GM12878 (cell line): ENCODE results near the gene ANXA11. TPM values are rescaled to one million over a fixed set of nuclear protein-coding genes. Genes with fewer than 3 reads are reported as not detected.

ENCODE experiments used
- ATAC-seq: fragments of 200-7000 bp; cut with Tn5 transposase; 3 replicates; pipeline ENCODE4 v1.9.1; 2020; ENCODE audit warnings: mild to moderate bottlenecking, moderate library complexity
- BruUV-seq: library from RNA; stranded (reverse); fragments of 400-500 nt; replicated peaks from 2 replicates; lab custom pipeline; 2021; lab: Mats Ljungman, UMichigan
- CTCF ChIA-PET: fragments of 300-600 bp; sonication (Branson Sonifier 250); formaldehyde crosslinking; extraction: SDS; loops from one replicate; lab custom pipeline; 2021; ENCODE audit warnings: inconsistent platforms; lab: Yijun Ruan, JAX
- POLR2A ChIA-PET: fragments of 350-600 bp; formaldehyde crosslinking; extraction: SDS; loops from one replicate; lab custom pipeline; 2021; ENCODE audit warnings: inconsistent platforms; lab: Charles Lee
- RAD21 ChIA-PET: fragments of 300-600 bp; sonication (Branson Sonifier 250); formaldehyde crosslinking; loops from one replicate; lab custom pipeline; 2023; ENCODE audit warnings: antibody characterized with exemption; ENCODE audit not compliant: unreplicated experiment; lab: Charles Lee
- SMC1A ChIA-PET: fragments of 300-600 bp; sonication (Branson Sonifier 250); formaldehyde crosslinking; loops from one replicate; lab custom pipeline; 2023; ENCODE audit not compliant: unreplicated experiment, uncharacterized antibody; lab: Charles Lee
- DNase-seq: peaks from one replicate; pipeline ENCODE4 v3.0.0-alpha.2; 2011; ENCODE audit warnings: low read depth, low spot score
- FAIRE-seq: peaks from 3 replicates; lab custom pipeline; 2011; peaks lifted over from hg19 to GRCh38; lab: Jason Lieb, UNC
- H2AFZ ChIP-seq: 2 replicates; pipeline ENCODE4 v1.6.0; 2011; ENCODE audit warnings: low read depth, low read length, control low read depth; ENCODE audit not compliant: control insufficient read depth
- H3K27ac ChIP-seq: 2 replicates; pipeline ENCODE4 v1.5.1; 2011; ENCODE audit warnings: control low read depth; ENCODE audit not compliant: control insufficient read depth, insufficient read depth
- H3K27me3 ChIP-seq, 2 experiments: replicated peaks in 1 of 2; 2 replicates each; pipeline versions ENCODE4 v1.6.0 to v1.6.1; 2011; ENCODE audit warnings: low read length in 1 of 2; ENCODE audit not compliant: control insufficient read depth in 2 of 2, insufficient read depth in 2 of 2
- H3K36me3 ChIP-seq, 2 experiments: 2 replicates each; pipeline ENCODE4 v1.5.1; 2011; ENCODE audit warnings: low read length in 1 of 2; ENCODE audit not compliant: control insufficient read depth in 2 of 2, insufficient read depth in 2 of 2
- H3K4me1 ChIP-seq: 2 replicates; pipeline ENCODE4 v1.6.1; 2011; ENCODE audit warnings: mild to moderate bottlenecking, low read length, moderate library complexity, mixed read lengths; ENCODE audit not compliant: control insufficient read depth, insufficient read depth
- H3K4me2 ChIP-seq: 2 replicates; pipeline ENCODE4 v1.6.0; 2011; ENCODE audit warnings: control low read depth; ENCODE audit not compliant: control insufficient read depth, insufficient read depth
- H3K4me3 ChIP-seq: fragments of 200-600 bp; sonication (generic); 2 replicates; pipeline ENCODE4 v1.5.1; 2016
- H3K79me2 ChIP-seq: 2 replicates; pipeline ENCODE4 v1.6.0; 2011; ENCODE audit warnings: low read length; ENCODE audit not compliant: control insufficient read depth, insufficient read depth
- H3K9ac ChIP-seq: 2 replicates; pipeline ENCODE4 v1.8.0; 2011; ENCODE audit warnings: low read length, control low read depth, mixed read lengths; ENCODE audit not compliant: control insufficient read depth, insufficient read depth
- H3K9me3 ChIP-seq: replicated peaks from 3 replicates; pipeline ENCODE4 v1.5.1; 2011; ENCODE audit warnings: mild to moderate bottlenecking, low read length; ENCODE audit not compliant: control insufficient read depth, insufficient read depth
- H4K20me1 ChIP-seq: 2 replicates; pipeline ENCODE4 v1.6.0; 2011; ENCODE audit not compliant: control insufficient read depth, insufficient read depth
- CREB1 ChIP-seq: IDR thresholded peaks from 2 replicates; pipeline ENCODE4 v1.6.1; 2012; ENCODE audit warnings: low read depth, mild to moderate bottlenecking, inconsistent platforms
- GATAD2B ChIP-seq: fragments of 450-650 bp; conservative IDR thresholded peaks from 2 replicates; pipeline ENCODE4 v1.6.1; 2017; ENCODE audit warnings: low read depth, mild to moderate bottlenecking, moderate library complexity
- HDAC6 ChIP-seq: fragments of 200-600 bp; sonication (generic); IDR thresholded peaks from one replicate; pipeline ENCODE4 v1.8.0; 2017; ENCODE audit warnings: antibody characterized with exemption; ENCODE audit not compliant: unreplicated experiment
- NFXL1 ChIP-seq: fragments of 450-650 bp; IDR thresholded peaks from 2 replicates; pipeline ENCODE4 v1.6.1; 2017; ENCODE audit warnings: antibody characterized with exemption, mild to moderate bottlenecking, borderline replicate concordance
- PML ChIP-seq: IDR thresholded peaks from 2 replicates; pipeline ENCODE4 v1.6.1; 2012; ENCODE audit warnings: low read length, inconsistent platforms
- SIN3A ChIP-seq: IDR thresholded peaks from 2 replicates; pipeline ENCODE4 v1.6.1; 2012; ENCODE audit warnings: low read depth, low read length, improper control_type of control experiment
- SIX5 ChIP-seq: IDR thresholded peaks from 2 replicates; pipeline ENCODE4 v1.6.1; 2011; ENCODE audit warnings: mild to moderate bottlenecking, low read depth, low read length, moderate library complexity; ENCODE audit not compliant: severe bottlenecking
- WGBS: methylation state at CpG from one replicate; pipeline ENCODE4 v1.1.6; 2016; ENCODE audit warnings: low lambda C conversion rate; ENCODE audit not compliant: insufficient replicate concordance, insufficient coverage; ENCODE audit errors: missing lambda C conversion rate; 5-methylcytosine and 5-hydroxymethylcytosine counted together
- in situ Hi-C: fragments of 300-500 bp; cut with MboI; formaldehyde crosslinking; loops from 9 replicates; pipeline ENCODE4 v1.14.3; 2018; ENCODE audit warnings: mixed read lengths
- intact Hi-C: fragments of 100-400 bp; cut with micrococcal nuclease; formaldehyde crosslinking; loops from one replicate; pipeline ENCODE4 v1.14.2; 2022; ENCODE audit not compliant: unreplicated experiment
- polyA plus RNA-seq, 11 experiments: library from polyadenylated mRNA; depleted of rRNA in 4 of 11; unstranded in 6 of 11; stranded (reverse) in 5 of 11; fragments of >200 nt; fragmentation: Nextera tagmentation in 4 of 11; fragmentation: Illumina TruSeq in 1 of 11; extraction: Ambion mirVana in 4 of 11; extraction: Trizol in 1 of 11; gene quantifications; 1 replicate in 1 of 11; 2 replicates in 10 of 11; pipeline versions ENCODE4 v1.2.1 to v1.2.3, GENCODE V29; 2011 to 2016; ENCODE audit warnings: inconsistent platforms in 2 of 11, missing spikeins in 2 of 11, low read depth in 1 of 11
- total RNA-seq, 4 experiments: library from RNA; depleted of rRNA in 3 of 4; stranded (reverse); fragments of >200 nt in 3 of 4; fragmentation: Illumina TruSeq in 1 of 4; extraction: Trizol in 1 of 4; gene quantifications; 2 replicates each; pipeline versions ENCODE4 v1.2.1 to v1.2.3, GENCODE V29; 2013 to 2021

Gene ANXA11
- total and polyA plus RNA-seq, 10 of the 15 experiments (the other 5 are each of a cell fraction or from before 2014, with no cell fraction given), result 25.0 to 129 (median 72.2) TPM

DNA sequence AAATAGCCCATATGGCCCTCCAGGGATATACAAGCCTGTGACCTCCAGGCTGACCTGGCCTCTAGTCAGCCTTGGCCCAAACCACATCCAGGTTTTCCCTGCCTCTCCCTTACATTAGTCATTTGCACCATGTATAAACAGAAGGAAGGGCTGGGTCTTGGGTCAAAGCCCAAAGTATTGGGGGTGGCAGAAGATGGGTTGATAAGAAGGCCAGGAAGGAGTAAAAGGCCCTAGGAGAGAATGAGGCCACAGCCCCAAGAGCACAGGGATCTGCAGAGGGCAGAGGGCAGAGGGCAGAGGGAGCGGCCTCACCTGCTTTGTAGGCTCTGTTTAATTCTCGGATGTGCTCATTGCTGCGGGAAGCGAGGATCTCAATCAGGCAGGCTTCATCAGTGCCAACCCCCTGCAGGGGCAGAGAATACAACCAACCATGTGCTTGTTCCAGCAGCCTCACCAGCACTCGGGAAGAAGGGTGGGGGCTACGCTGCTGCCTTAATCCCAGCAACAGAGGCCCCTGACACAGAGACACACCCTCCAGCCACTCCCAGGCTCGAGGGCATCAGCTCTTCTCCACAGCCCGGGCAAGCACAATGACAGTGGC is 41.5 kb downstream of the ANXA11 start:
- TF ChIP-seq SIN3A (no peak), NFXL1 (no peak), HDAC6 (no peak), GATAD2B (no peak), CREB1 (no peak), PML (no peak), SIX5 (no peak)
- Histone ChIP-seq H3K79me2 (no peaks in the 10 kb centered on the region), H2AFZ (no peak overlapping the region), H4K20me1 (no peaks in the 10 kb centered on the region), H3K4me1 (peaks cover 1% of the 10 kb centered on the region), H3K27ac (no peak overlapping the region), H3K4me3 (no peak overlapping the region), H3K36me3 (peaks cover 18 to 31% of the 10 kb centered on the region in 2 experiments), H3K9ac (no peak overlapping the region), H3K4me2 (no peak overlapping the region), H3K27me3 (no peaks in the 10 kb centered on the region), H3K9me3 (no peaks in the 10 kb centered on the region)
- ChIA-PET RAD21 (interaction anchor here (2.2 kb wide), 1 partner anchor 58 kb away, joined by 7 read pairs; no protein-coding TSS in a partner anchor), SMC1A (no interaction called here), POLR2A (no interaction called here), CTCF (interaction anchor here (0.6 to 7.5 kb wide), 3 partner anchors 20 to 57 kb away, joined by 3 to 41 read pairs (median 8); no protein-coding TSS in a partner anchor)
- 97% methylated on average over 8 of the region's 8 CpGs for WGBS
- intact Hi-C loops (no loop called here), in situ Hi-C loops (no loop called here)
- ATAC-seq (no peak), FAIRE-seq (no peak), DNase-seq (no peak)
- BruUV-seq, result no TSS peak
